GM12864 (cell line): ENCODE measurements around the gene CLK1.
A peak's percentile ranks its signal among the peaks of the same experiment; 100 is the strongest.
"Not testable (repeated sequence)": the region's sequence is repeated elsewhere in the genome, so short reads cannot be mapped to it uniquely, and the experiment has no call there.

Source experiments
- DNase-seq: peaks from one replicate; pipeline ENCODE4 v3.0.0-alpha.2; 2011; ENCODE audit warnings: low read depth
- H3K4me3 ChIP-seq: 2 replicates; pipeline ENCODE4 v1.5.1; 2011; ENCODE audit warnings: mild to moderate bottlenecking, low read depth, low read length, control low read depth
- CTCF ChIP-seq: IDR thresholded peaks from 2 replicates; pipeline ENCODE4 v1.5.1; 2011; ENCODE audit warnings: low read depth, mild to moderate bottlenecking, moderate library complexity, low read length, control low read depth, inconsistent platforms; ENCODE audit errors: missing control alignments

Gene CLK1

DNA sequence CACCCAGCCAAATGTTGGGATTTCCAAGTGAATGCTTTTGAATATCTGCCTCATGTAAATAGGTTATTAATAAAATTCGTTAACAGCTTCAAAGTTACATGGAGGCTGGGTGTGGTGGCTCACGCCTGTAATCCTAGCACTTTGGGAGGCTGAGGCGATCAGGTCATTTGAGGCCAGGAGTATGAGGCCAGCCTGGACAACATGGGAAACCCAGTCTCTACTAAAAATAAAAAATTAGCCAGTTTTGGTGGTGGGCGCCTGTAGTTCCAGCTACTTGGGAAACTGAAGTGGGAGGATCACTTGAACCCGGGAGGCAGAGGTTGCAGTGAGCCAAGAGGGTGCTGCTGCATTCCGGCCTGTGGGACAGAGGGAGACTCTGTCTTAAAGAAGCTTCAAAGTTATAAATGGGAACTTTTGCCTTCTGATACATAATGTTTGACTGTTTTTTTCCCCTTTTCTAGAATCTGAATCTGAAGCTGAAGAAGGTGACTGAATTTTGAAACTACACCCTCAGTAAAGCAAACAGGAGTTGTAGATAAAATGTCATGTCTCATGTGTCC, 42.7 kb downstream of the CLK1 start:
- no peak overlapping the region for H3K4me3 ChIP-seq
- TF ChIP-seq CTCF, result no peak
- no peak for DNase-seq

DNA sequence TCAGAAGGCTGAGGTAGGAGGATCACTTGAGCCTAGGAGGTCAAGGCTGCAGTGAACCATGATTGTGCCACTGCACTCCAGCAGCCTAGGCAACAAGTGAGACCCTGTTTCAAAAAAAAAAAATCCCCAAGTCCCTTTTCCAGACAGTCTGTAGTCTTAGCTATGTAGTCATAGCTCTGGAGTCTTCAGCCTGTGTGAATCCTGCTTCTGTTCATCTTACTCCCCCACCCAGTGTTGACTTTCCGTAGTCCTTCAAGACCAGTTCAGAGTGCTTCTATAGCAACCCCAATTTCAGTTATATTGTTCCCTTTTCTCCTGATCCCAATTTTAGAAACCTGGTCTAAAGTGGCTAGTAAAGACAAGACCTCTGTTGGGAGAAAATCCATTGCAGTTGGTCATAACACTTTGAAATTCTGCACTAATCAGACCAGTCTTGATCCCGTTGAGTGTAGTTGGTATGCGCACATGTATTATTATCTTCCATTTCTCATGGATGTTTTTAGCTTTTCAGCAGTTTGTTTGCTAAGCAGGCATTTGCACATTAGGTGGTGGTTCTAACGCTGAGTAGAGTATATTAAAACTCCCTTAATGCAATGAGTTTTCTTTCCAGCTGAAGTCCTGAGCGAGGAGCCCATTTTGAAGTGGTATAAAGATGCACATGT, 43.8 kb downstream of the CLK1 start:
- no peak for DNase-seq

GRCh38 chr2:200818732-200819131, 45.7 kb downstream of the CLK1 start:
- not testable (repeated sequence) for H3K4me3 ChIP-seq, DNase-seq

More for the DNA sequence above, 43.8 kb downstream of the CLK1 start:
- no peak overlapping the region for H3K4me3 ChIP-seq
- no peak for TF ChIP-seq CTCF

- no peak overlapping the region for H3K4me3 ChIP-seq
- no peak for DNase-seq
- TF ChIP-seq CTCF, result no peak
Observed at GRCh38 chr2:200814917-200815316, 49.5 kb downstream of the CLK1 start.

GRCh38 chr2:200814276-200814815, 50.1 kb downstream of the CLK1 start:
- no peak for TF ChIP-seq CTCF
- H3K4me3 ChIP-seq, result no peak overlapping the region; the same call in 1 of the 2 replicates
- peak; percentile 13 for DNase-seq

GRCh38 chr2:200812122-200813022, 52.1 kb downstream of the CLK1 start:
- H3K4me3 ChIP-seq, result peak overlapping the region; percentile 85
- TF ChIP-seq CTCF, result peak; percentile 50
- no peak for DNase-seq

GRCh38 chr2:200811333-200812121, 52.9 kb downstream of the CLK1 start, which contains the start of gene BZW1:
BZW1 (plus strand) TSS chr2:200811910; CDS start chr2:200813218, 1,308 bp downstream.
- peak; percentile 88 for DNase-seq
- no peak for TF ChIP-seq CTCF
- peak within 1 kb of the TSS; percentile 85 for H3K4me3 ChIP-seq
